Measurements from ENCODE around the gene DLEU7.

- TF ChIP-seq ZNF112 (tag by site-specific recombination; IDR thresholded peaks at IDR 0.05) (no peak), ZSCAN4 (tag by site-specific recombination; IDR thresholded peaks at IDR 0.05) (no peak), KLF1 (tag by site-specific recombination; IDR thresholded peaks at IDR 0.05) (no peak), ZNF274 (IDR thresholded peaks at IDR 0.05; ENCODE audit: low read length) (no peak), ZNF274 (tag by site-specific recombination; IDR thresholded peaks at IDR 0.05; ENCODE audit: borderline replicate concordance) (no peak), ZNF121 (tag by site-specific recombination; IDR thresholded peaks at IDR 0.05) (no peak), CTCF (tag by site-specific recombination; IDR thresholded peaks at IDR 0.05) (no peak), SP7 (tag by site-specific recombination; IDR thresholded peaks at IDR 0.05) (no peak), ZBTB26 (tag by site-specific recombination; optimal IDR thresholded peaks at IDR 0.05) (no peak), REST (tag by site-specific recombination; IDR thresholded peaks at IDR 0.05) (no peak), ZNF174 (tag by site-specific recombination; IDR thresholded peaks at IDR 0.05) (no peak), SP3 (tag by site-specific recombination; IDR thresholded peaks at IDR 0.05) (no peak), ZIC2 (tag by site-specific recombination; IDR thresholded peaks at IDR 0.05) (no peak), ZSCAN5A (tag by site-specific recombination; IDR thresholded peaks at IDR 0.05) (no peak)
Observed at GRCh38 chr13:50798923-50799322, 44.6 kb downstream of the DLEU7 start.
